SK-MEL-5 (cell line): Measurements from ENCODE around the gene KCNJ1. TPM values are rescaled to one million over a fixed set of nuclear protein-coding genes. Genes with fewer than 3 reads are reported as not detected.
A peak's percentile ranks its signal among the peaks of the same experiment; 100 is the strongest.

ENCODE experiments used
- DNase-seq: peaks from one replicate; pipeline ENCODE4 v3.0.0-alpha.2; 2016; ENCODE audit warnings: low read depth, low spot score
- in situ Hi-C: cut with HindIII; loops from 2 replicates; pipeline ENCODE4 v1.10.0; 2016; ENCODE audit warnings: low sequenced_read_pairs, high pct_unique_total_duplicates, low pct_unique_long_range_greater_than_20kb
- total RNA-seq: library from RNA; depleted of rRNA; stranded (reverse); fragments of >200 nt; shearing (Covaris generic); gene quantifications from 2 replicates; pipeline ENCODE4 v1.2.3, GENCODE V29; 2014

KCNJ1 gene
- total RNA-seq, 1 experiment from 2014 or later, result not detected

GRCh38 chr11:128862908-128863660 is 4.0 kb downstream of the KCNJ1 start:
- no peak for DNase-seq
- in situ Hi-C loops, result no loop called here

DNA sequence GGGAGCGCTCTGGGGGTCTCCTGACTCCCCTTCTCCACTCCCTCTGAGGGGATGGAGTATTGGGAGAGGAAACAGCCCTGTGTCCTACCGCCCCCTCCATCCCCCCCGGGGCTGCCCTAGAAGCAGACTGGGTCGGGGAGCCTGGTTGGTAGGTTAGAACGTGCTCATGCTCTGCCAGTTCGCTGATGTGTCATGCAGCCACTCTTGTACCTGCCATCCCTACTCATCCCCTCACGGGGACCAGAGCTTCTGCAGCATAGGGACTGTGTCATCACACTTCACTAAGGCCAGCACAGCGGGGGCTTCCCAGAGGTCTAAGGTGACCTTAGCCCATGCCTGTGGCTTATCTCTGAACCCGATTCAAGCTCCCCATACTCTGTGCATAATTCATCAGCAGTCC is 4.7 kb downstream of the KCNJ1 start:
- in situ Hi-C loops, result no loop called here
- DNase-seq, result no peak

- in situ Hi-C loops, result no loop called here
- DNase-seq, result no peak
Measured at GRCh38 chr11:128860571-128861361, 6.3 kb downstream of the KCNJ1 start.

GRCh38 chr11:128859563-128860441 is 7.3 kb downstream of the KCNJ1 start:
- in situ Hi-C loops, result no loop called here
- DNase-seq, result peak; percentile 58

- in situ Hi-C loops, result no loop called here
- no peak for DNase-seq
Measured at GRCh38 chr11:128857341-128857740, 9.8 kb downstream of the KCNJ1 start.

- in situ Hi-C loops, result no loop called here
- no peak for DNase-seq
Measured at GRCh38 chr11:128856241-128856640, 10.9 kb downstream of the KCNJ1 start.

DNA sequence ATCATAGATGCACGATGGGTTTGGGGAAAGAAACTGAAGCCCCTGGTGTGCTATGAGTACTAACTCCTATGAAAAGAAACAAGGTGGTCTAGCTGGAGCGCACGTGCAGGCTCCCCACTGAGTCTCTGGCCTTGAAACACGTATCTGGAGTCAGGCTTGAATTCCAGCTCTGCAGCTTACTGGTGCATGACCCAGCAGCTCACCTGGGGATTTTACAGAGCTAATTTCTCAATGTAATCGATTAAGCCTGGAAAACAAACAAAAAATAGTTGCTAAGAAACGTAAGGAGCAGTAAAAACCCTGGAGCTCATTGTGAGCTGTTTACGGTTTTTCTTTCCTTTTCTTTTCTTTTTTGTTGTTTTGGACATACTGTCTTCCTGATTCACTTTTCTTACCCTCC is 12.3 kb downstream of the KCNJ1 start:
- in situ Hi-C loops, result no loop called here
- no peak for DNase-seq

- no peak for DNase-seq
- in situ Hi-C loops, result no loop called here
Measured at GRCh38 chr11:128853559-128853958, 13.5 kb downstream of the KCNJ1 start.

DNA sequence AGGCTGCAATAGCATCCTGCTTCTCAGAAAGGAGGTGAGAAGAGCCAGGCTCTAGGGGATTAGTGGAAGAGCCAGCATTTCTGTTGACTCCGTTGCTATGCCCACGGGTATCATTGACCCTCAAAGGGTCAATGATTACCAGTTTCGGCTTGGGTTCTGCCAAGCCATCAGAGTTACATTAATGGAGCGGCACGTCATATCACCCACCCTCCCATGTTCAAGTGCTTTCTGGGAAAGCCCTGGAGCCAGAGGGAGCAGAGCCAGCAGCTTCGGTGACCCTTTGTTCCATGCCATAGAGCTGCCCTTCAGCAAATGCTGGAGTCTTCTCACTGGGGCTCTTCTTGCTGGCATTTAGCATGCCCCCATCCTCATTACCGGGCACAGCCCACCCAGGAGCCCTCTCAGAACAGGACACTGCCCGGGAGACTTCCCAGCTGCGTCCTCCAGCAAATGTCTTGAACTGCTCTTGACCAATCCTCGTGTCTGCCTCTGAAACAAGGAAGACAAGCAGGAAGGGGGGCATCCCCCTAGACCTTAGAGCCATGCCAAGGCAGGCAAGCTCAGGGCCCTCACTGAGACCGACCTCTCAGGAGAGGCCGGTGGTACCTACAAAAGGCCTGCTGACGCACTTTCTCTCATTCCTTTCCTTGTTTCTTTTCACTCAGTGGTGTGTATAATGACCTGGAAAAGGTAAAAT is 14.6 kb downstream of the KCNJ1 start:
- no peak for DNase-seq
- in situ Hi-C loops, result no loop called here

GRCh38 chr11:128848815-128849455 is 18.2 kb downstream of the KCNJ1 start:
- in situ Hi-C loops, result no loop called here
- DNase-seq, result peak; percentile 73

- in situ Hi-C loops, result no loop called here
- DNase-seq, result no peak
Measured at GRCh38 chr11:128846985-128847384, 20.1 kb downstream of the KCNJ1 start.

DNA sequence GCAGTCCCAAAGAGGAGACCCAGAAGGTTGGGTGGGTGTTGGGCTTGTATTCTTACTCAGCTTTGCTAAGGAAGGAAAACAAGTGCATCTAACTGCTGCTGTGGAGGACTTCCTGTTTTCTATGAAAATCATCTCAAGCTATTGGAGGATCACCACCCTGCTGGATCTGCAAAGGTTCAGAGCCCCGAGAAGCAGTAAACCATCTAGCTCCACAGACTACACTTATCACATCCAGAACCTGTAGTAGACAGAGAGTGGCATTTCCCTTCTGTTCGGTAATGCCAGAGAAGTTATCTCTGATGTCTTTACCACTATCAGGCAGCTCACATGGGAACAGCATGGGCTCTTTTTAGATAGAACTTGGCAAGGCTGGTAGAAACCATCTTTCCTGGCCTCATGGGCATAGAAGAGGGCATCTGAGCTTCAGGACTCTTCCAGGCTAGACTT is 21.7 kb downstream of the KCNJ1 start:
- in situ Hi-C loops, result no loop called here
- no peak for DNase-seq

- DNase-seq, result no peak
- in situ Hi-C loops, result no loop called here
Measured at GRCh38 chr11:128843198-128843785, 23.8 kb downstream of the KCNJ1 start.

GRCh38 chr11:128841461-128842072 is 25.5 kb downstream of the KCNJ1 start:
- in situ Hi-C loops, result no loop called here

DNA sequence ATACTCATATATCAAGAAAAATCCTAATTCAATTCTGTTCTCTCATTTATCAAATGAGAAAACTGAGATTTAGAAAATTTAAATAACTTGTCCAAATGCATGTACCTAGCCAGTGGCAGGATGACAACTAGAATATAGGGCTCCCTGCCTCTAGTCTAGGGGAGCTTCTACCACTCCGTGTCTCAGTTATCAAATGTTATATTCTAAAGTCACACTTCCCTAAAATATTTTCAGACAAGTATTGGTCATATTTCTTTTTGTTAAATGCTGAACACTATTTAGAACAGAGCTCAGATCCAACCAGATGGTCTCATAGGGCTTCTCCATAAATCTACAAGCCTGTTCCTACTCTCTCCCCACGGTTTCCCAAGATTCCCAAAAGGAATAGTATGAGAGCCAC is 26.3 kb downstream of the KCNJ1 start:
- in situ Hi-C loops, result no loop called here
- DNase-seq, result no peak

More at GRCh38 chr11:128841461-128842072, 25.5 kb downstream of the KCNJ1 start:
- DNase-seq, result no peak

DNA sequence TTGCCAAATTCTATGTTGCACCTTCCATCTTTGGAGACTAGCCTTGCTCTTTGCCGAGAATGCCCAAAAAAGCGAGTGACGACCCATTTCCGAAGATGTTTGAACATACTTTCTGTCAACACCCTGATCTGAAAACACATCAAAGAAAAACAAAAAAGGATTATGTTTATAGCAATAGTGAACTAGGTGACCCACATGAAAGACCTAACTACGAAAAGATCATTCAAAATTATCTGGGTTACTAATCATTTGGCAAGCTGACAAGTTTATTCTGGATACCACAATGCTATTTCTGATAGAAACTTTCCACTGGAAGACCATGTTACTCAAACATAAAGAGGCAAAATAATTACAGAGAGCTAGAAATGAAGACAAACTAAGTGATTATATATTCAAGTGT is 27.0 kb downstream of the KCNJ1 start:
- no peak for DNase-seq
- in situ Hi-C loops, result no loop called here
